Activated CD4-positive, alpha-beta memory T cell treated with anti-CD3 and anti-CD28 coated beads for 36 hours (primary cell): ENCODE results near the gene NXNL2. TPM values are rescaled to one million over a fixed set of nuclear protein-coding genes. Genes with fewer than 3 reads are reported as not detected.

ENCODE experiments used
- CTCF ChIA-PET: fragments of 350-600 bp; sonication (Branson Sonifier 250); formaldehyde crosslinking; loops from one replicate; lab custom pipeline; 2021; ENCODE audit warnings: antibody characterized with exemption, inconsistent platforms; lab: Charles Lee
- POLR2A ChIA-PET: fragments of 350-600 bp; sonication (Branson Sonifier 250); formaldehyde crosslinking; loops from one replicate; lab custom pipeline; 2021; ENCODE audit warnings: antibody characterized with exemption; lab: Charles Lee
- DNase-seq: peaks from one replicate; pipeline ENCODE4 v3.0.0-alpha.2; 2020
- H3K27ac Mint-ChIP-seq: one replicate; pipeline ENCODE4 v1.8.0; 2021; ENCODE audit warnings: mixed read lengths
- H3K27me3 Mint-ChIP-seq: one replicate; pipeline ENCODE4 v1.8.0; 2021; ENCODE audit warnings: mixed read lengths
- H3K36me3 Mint-ChIP-seq: one replicate; pipeline ENCODE4 v1.8.0; 2021; ENCODE audit warnings: mixed read lengths
- H3K4me1 Mint-ChIP-seq: one replicate; pipeline ENCODE4 v1.8.0; 2021; ENCODE audit warnings: low read depth, mixed read lengths
- H3K4me3 Mint-ChIP-seq: one replicate; pipeline ENCODE4 v1.8.0; 2021; ENCODE audit warnings: mild to moderate bottlenecking, mixed read lengths
- H3K9me3 Mint-ChIP-seq: one replicate; pipeline ENCODE4 v1.8.0; 2021; ENCODE audit warnings: mixed read lengths
- intact Hi-C: fragments of 100-400 bp; cut with micrococcal nuclease; formaldehyde crosslinking; loops from one replicate; pipeline ENCODE4 v1.15.1; 2023
- total RNA-seq, 2 experiments: library from RNA; stranded (reverse); gene quantifications; one replicate each; pipeline ENCODE4 v1.2.3, GENCODE V29; 2021

NXNL2 gene
- total RNA-seq, 2 experiments from 2014 or later, result not detected

GRCh38 chr9:88514247-88514646 lies 20.7 kb upstream of the NXNL2 start:
- Mint-ChIP-seq H3K9me3 (no peaks in the 10 kb centered on the region), H3K36me3 (no peaks in the 10 kb centered on the region), H3K27me3 (peaks cover 3% of the 10 kb centered on the region), H3K27ac (no peak overlapping the region), H3K4me1 (no peaks in the 10 kb centered on the region), H3K4me3 (no peak overlapping the region)
- CTCF ChIA-PET, result no interaction called here
- POLR2A ChIA-PET, result no interaction called here
- intact Hi-C loops, result no loop called here
- DNase-seq, result no peak

GRCh38 chr9:88521308-88521707 lies 13.7 kb upstream of the NXNL2 start:
- CTCF ChIA-PET, result no interaction called here
- H3K9me3 Mint-ChIP-seq, result no peaks in the 10 kb centered on the region
- intact Hi-C loops, result no loop called here

GRCh38 chr9:88522360-88522759 lies 12.6 kb upstream of the NXNL2 start:
- no peak for DNase-seq
- intact Hi-C loops, result no loop called here
- no peaks in the 10 kb centered on the region for H3K9me3 Mint-ChIP-seq
- no peak overlapping the region for H3K4me3 Mint-ChIP-seq
- POLR2A ChIA-PET, result no interaction called here
- peaks cover 11% of the 10 kb centered on the region for H3K27me3 Mint-ChIP-seq
- H3K36me3 Mint-ChIP-seq, result no peaks in the 10 kb centered on the region
- CTCF ChIA-PET, result no interaction called here
- H3K27ac Mint-ChIP-seq, result no peak overlapping the region
- no peaks in the 10 kb centered on the region for H3K4me1 Mint-ChIP-seq

More at GRCh38 chr9:88521308-88521707, 13.7 kb upstream of the NXNL2 start:
- Mint-ChIP-seq H3K4me3 (no peak overlapping the region), H3K4me1 (no peaks in the 10 kb centered on the region), H3K27ac (no peak overlapping the region), H3K27me3 (peaks cover 8% of the 10 kb centered on the region), H3K36me3 (no peaks in the 10 kb centered on the region)
- DNase-seq, result no peak
- POLR2A ChIA-PET, result no interaction called here

GRCh38 chr9:88523056-88523455 lies 11.9 kb upstream of the NXNL2 start:
- peaks cover 14% of the 10 kb centered on the region for H3K27me3 Mint-ChIP-seq

GRCh38 chr9:88524911-88525310 lies 10.1 kb upstream of the NXNL2 start:
- ChIA-PET POLR2A (no interaction called here), CTCF (no interaction called here)
- H3K4me3 Mint-ChIP-seq, result no peak overlapping the region
- H3K9me3 Mint-ChIP-seq, result no peaks in the 10 kb centered on the region
- no peaks in the 10 kb centered on the region for H3K36me3 Mint-ChIP-seq
- H3K4me1 Mint-ChIP-seq, result no peaks in the 10 kb centered on the region
- no peak for DNase-seq
- peaks cover 16% of the 10 kb centered on the region for H3K27me3 Mint-ChIP-seq
- intact Hi-C loops, result no loop called here
- no peak overlapping the region for H3K27ac Mint-ChIP-seq

More at GRCh38 chr9:88523056-88523455, 11.9 kb upstream of the NXNL2 start:
- ChIA-PET POLR2A (no interaction called here), CTCF (no interaction called here)
- Mint-ChIP-seq H3K9me3 (no peaks in the 10 kb centered on the region), H3K4me3 (no peak overlapping the region), H3K4me1 (no peaks in the 10 kb centered on the region), H3K27ac (no peak overlapping the region), H3K36me3 (no peaks in the 10 kb centered on the region)
- no peak for DNase-seq
- intact Hi-C loops, result no loop called here

GRCh38 chr9:88527618-88528017 lies 7.4 kb upstream of the NXNL2 start:
- Mint-ChIP-seq H3K9me3 (no peaks in the 10 kb centered on the region), H3K4me1 (no peaks in the 10 kb centered on the region), H3K27ac (no peak overlapping the region), H3K36me3 (no peaks in the 10 kb centered on the region), H3K27me3 (peaks cover 23% of the 10 kb centered on the region), H3K4me3 (no peak overlapping the region)
- POLR2A ChIA-PET, result no interaction called here
- intact Hi-C loops, result no loop called here
- no peak for DNase-seq
- CTCF ChIA-PET, result no interaction called here

- POLR2A ChIA-PET, result no interaction called here
- Mint-ChIP-seq H3K27ac (no peak overlapping the region), H3K9me3 (no peaks in the 10 kb centered on the region), H3K4me3 (no peak overlapping the region), H3K36me3 (no peaks in the 10 kb centered on the region), H3K27me3 (peaks cover 27% of the 10 kb centered on the region), H3K4me1 (peaks cover 2% of the 10 kb centered on the region)
- CTCF ChIA-PET, result no interaction called here
- intact Hi-C loops, result no loop called here
- DNase-seq, result no peak
Measured at GRCh38 chr9:88528080-88528790, 6.7 kb upstream of the NXNL2 start.

- intact Hi-C loops, result no loop called here
- Mint-ChIP-seq H3K27me3 (peaks cover 33% of the 10 kb centered on the region), H3K9me3 (no peaks in the 10 kb centered on the region), H3K4me3 (no peak overlapping the region), H3K36me3 (no peaks in the 10 kb centered on the region), H3K4me1 (peaks cover 8% of the 10 kb centered on the region), H3K27ac (no peak overlapping the region)
- no peak for DNase-seq
- CTCF ChIA-PET, result no interaction called here
- POLR2A ChIA-PET, result no interaction called here
Measured at GRCh38 chr9:88529496-88529895, 5.5 kb upstream of the NXNL2 start.

- H3K27me3 Mint-ChIP-seq, result peaks cover 31% of the 10 kb centered on the region
- ChIA-PET CTCF (no interaction called here), POLR2A (no interaction called here)
- no peak for DNase-seq
- no peak overlapping the region for H3K4me3 Mint-ChIP-seq
- intact Hi-C loops, result no loop called here
- no peaks in the 10 kb centered on the region for H3K36me3 Mint-ChIP-seq
- no peak overlapping the region for H3K27ac Mint-ChIP-seq
- H3K9me3 Mint-ChIP-seq, result no peaks in the 10 kb centered on the region
- H3K4me1 Mint-ChIP-seq, result peaks cover 9% of the 10 kb centered on the region
Measured at GRCh38 chr9:88530051-88530450, 4.9 kb upstream of the NXNL2 start.

- Mint-ChIP-seq H3K9me3 (no peaks in the 10 kb centered on the region), H3K4me1 (peaks cover 12% of the 10 kb centered on the region), H3K27me3 (peaks cover 29% of the 10 kb centered on the region), H3K36me3 (no peaks in the 10 kb centered on the region), H3K27ac (no peak overlapping the region), H3K4me3 (no peak overlapping the region)
- DNase-seq, result peak; percentile 22
- intact Hi-C loops, result no loop called here
- POLR2A ChIA-PET, result no interaction called here
- CTCF ChIA-PET, result no interaction called here
Measured at GRCh38 chr9:88531920-88532698, 2.9 kb upstream of the NXNL2 start.

- CTCF ChIA-PET, result no interaction called here
- Mint-ChIP-seq H3K27me3 (peaks cover 33% of the 10 kb centered on the region), H3K9me3 (no peaks in the 10 kb centered on the region), H3K4me3 (no peak overlapping the region), H3K36me3 (no peaks in the 10 kb centered on the region), H3K27ac (no peak overlapping the region), H3K4me1 (peaks cover 12% of the 10 kb centered on the region)
- POLR2A ChIA-PET, result no interaction called here
- no peak for DNase-seq
- intact Hi-C loops, result no loop called here
Measured at GRCh38 chr9:88533951-88534455, 975 bp upstream of the NXNL2 start.

GRCh38 chr9:88535226-88536022 lies 446 bp downstream of the NXNL2 start:
- DNase-seq, result peak; percentile 16
- intact Hi-C loops, result no loop called here
- H3K27me3 Mint-ChIP-seq, result peaks cover 35% of the 10 kb centered on the region

More at GRCh38 chr9:88535226-88536022, 446 bp downstream of the NXNL2 start:
- Mint-ChIP-seq H3K27ac (no peak overlapping the region), H3K4me3 (peak overlapping the region; percentile 2), H3K9me3 (no peaks in the 10 kb centered on the region), H3K4me1 (peaks cover 12% of the 10 kb centered on the region), H3K36me3 (no peaks in the 10 kb centered on the region)
- ChIA-PET POLR2A (no interaction called here), CTCF (no interaction called here)
